Dendritic cell treated with granulocyte-macrophage colony-stimulating factor and Interleukin-4, amounts not matched to agents 40 ng/mL and 50 ng/mL, for 4 days (primary cell): ENCODE results near the gene GJC2.
"Not testable (repeated sequence)": the region's sequence is repeated elsewhere in the genome, so short reads cannot be mapped to it uniquely, and the experiment has no call there.

Experiments
- H3K27ac Mint-ChIP-seq: one replicate; pipeline ENCODE4 v1.8.0; 2022; ENCODE audit warnings: mild to moderate bottlenecking, mixed read lengths
- H3K27me3 Mint-ChIP-seq: one replicate; pipeline ENCODE4 v1.8.0; 2022; ENCODE audit warnings: mild to moderate bottlenecking, mixed read lengths
- H3K36me3 Mint-ChIP-seq: one replicate; pipeline ENCODE4 v1.8.0; 2022; ENCODE audit warnings: low read depth, mixed read lengths
- H3K4me1 Mint-ChIP-seq: one replicate; pipeline ENCODE4 v1.8.0; 2022; ENCODE audit warnings: low read depth, mixed read lengths
- H3K4me3 Mint-ChIP-seq: one replicate; pipeline ENCODE4 v1.8.0; 2022; ENCODE audit warnings: mild to moderate bottlenecking, moderate library complexity, mixed read lengths
- H3K9me3 Mint-ChIP-seq: one replicate; pipeline ENCODE4 v1.8.0; 2022; ENCODE audit warnings: mixed read lengths
- intact Hi-C: fragments of 100-400 bp; cut with micrococcal nuclease; formaldehyde crosslinking; loops from one replicate; pipeline ENCODE4 v1.15.0; 2022

GJC2 gene

DNA sequence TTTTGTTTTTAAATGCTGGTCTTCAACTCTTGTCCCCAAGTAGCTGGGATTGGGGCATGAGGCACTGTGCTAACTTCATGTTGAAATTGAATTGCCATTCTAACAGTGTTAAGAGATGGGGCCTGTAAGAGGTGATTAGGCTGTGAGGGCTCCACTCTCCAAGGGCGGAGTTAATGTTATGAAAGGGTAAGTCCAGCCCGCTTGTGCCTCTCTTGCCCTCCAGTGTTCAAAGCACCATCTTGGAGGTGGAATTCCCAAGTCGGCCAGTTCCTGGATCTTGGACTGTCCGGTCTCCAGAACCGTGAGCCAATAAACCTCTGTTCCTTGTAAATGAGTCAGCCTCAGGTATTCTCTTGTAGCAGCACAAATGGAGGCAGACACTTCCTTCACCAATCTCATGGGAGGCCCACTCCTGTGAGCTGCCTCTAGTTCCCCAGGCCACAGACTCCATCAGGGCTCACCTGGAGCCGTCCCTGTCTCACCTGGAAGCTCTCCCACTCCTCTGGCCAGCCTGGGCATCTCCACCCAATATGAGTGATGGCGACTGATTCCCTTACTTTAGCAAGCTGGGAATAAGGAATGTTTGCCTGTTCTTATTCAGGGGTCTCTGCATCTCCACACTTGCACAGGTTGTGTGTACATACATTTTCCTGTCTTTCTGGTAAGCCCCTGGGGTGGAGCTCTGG lies 31.4 kb downstream of the GJC2 start:
- Mint-ChIP-seq H3K4me1 (peaks cover 21% of the 10 kb centered on the region), H3K9me3 (no peaks in the 10 kb centered on the region), H3K27me3 (no peaks in the 10 kb centered on the region), H3K36me3 (peaks cover 8% of the 10 kb centered on the region), H3K4me3 (no peak overlapping the region), H3K27ac (no peak overlapping the region)
- intact Hi-C loops: no loop called here

- Mint-ChIP-seq H3K27ac (no peak overlapping the region), H3K36me3 (peaks cover 2% of the 10 kb centered on the region), H3K4me3 (no peak overlapping the region), H3K27me3 (no peaks in the 10 kb centered on the region), H3K4me1 (peaks cover 21% of the 10 kb centered on the region), H3K9me3 (no peaks in the 10 kb centered on the region)
- intact Hi-C loops: no loop called here
These were observed 31.9 kb downstream of the GJC2 start for GRCh38 chr1:228181645-228182034.

DNA sequence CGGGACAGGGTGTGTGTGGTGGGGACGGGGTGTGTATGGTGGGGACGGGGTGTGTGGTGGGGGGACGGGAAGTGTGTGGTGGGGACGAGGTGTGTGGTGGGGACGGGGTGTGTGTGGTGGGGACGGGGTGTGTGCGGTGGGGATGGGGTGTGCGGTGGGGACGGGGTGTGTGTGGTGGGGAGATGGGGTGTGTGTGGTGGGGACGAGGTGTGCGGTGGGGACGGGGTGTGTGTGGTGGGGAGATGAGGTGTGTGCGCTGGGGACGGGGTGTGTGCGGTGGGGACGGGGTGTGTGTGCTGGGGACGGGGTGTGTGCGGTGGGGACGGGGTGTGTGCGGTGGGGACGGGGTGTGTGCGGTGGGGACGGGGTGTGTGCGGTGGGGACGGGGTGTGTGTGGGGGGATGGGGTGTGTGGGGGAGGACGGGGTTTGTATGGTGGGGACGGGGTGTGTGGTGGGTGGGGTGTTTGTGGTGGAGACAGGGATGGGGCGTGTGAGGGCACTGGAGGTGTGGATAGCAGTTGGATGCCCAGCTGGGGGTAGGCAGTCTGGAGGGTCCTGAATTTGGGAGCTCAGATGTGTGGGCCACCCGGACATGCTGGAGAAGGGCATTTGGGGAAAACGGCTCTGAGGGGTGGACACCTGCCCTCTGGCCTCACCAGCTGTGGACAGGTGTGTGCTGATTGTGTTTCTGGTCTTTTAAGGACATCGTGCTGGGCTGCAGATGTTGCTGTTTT lies 32.7 kb downstream of the GJC2 start:
- Mint-ChIP-seq H3K4me3 (no peak overlapping the region), H3K27ac (no peak overlapping the region), H3K36me3 (no peaks in the 10 kb centered on the region), H3K27me3 (no peaks in the 10 kb centered on the region), H3K9me3 (no peaks in the 10 kb centered on the region), H3K4me1 (peaks cover 21% of the 10 kb centered on the region)
- intact Hi-C loops: no loop called here

- H3K36me3 Mint-ChIP-seq: no peaks in the 10 kb centered on the region
- no peak overlapping the region for H3K27ac Mint-ChIP-seq
- intact Hi-C loops: no loop called here
These were observed 34.4 kb downstream of the GJC2 start for GRCh38 chr1:228184152-228184551.

GRCh38 chr1:228185641-228185965 lies 35.9 kb downstream of the GJC2 start:
- H3K4me1 Mint-ChIP-seq: no peaks in the 10 kb centered on the region
- no peak overlapping the region for H3K27ac Mint-ChIP-seq
- no peaks in the 10 kb centered on the region for H3K36me3 Mint-ChIP-seq
- no peaks in the 10 kb centered on the region for H3K9me3 Mint-ChIP-seq
- intact Hi-C loops: no loop called here
- H3K4me3 Mint-ChIP-seq: no peak overlapping the region
- no peaks in the 10 kb centered on the region for H3K27me3 Mint-ChIP-seq

More at GRCh38 chr1:228184152-228184551, 34.4 kb downstream of the GJC2 start:
- H3K9me3 Mint-ChIP-seq: no peaks in the 10 kb centered on the region
- H3K4me3 Mint-ChIP-seq: no peak overlapping the region
- peaks cover 6% of the 10 kb centered on the region for H3K4me1 Mint-ChIP-seq
- H3K27me3 Mint-ChIP-seq: no peaks in the 10 kb centered on the region

DNA sequence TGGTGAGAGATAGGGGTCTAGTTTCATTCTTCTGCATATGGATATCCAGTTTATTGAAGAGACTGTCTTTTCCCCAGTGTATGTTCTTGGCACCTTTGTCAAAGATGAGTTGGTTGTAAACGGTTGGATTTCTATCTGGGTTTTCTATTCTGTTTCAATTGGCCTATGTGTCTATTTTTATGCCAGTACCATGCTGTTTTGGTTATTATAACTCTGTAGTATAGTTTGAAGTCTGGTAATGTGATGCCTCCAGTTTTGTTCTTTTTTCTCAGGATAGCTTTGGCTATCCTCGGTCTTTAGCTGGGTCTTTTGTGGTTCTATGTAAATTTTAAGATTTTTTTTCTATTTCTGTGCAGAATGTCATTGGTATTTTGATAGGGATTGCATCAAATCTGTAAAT lies 38.5 kb downstream of the GJC2 start:
- H3K27ac Mint-ChIP-seq, intact Hi-C loops, H3K27me3 Mint-ChIP-seq, H3K9me3 Mint-ChIP-seq, H3K36me3 Mint-ChIP-seq, H3K4me3 Mint-ChIP-seq, H3K4me1 Mint-ChIP-seq: not testable (repeated sequence)

GRCh38 chr1:228190182-228190581 lies 40.5 kb downstream of the GJC2 start:
- intact Hi-C loops: no loop called here
- Mint-ChIP-seq H3K27ac (no peak overlapping the region), H3K4me3 (no peak overlapping the region)

DNA sequence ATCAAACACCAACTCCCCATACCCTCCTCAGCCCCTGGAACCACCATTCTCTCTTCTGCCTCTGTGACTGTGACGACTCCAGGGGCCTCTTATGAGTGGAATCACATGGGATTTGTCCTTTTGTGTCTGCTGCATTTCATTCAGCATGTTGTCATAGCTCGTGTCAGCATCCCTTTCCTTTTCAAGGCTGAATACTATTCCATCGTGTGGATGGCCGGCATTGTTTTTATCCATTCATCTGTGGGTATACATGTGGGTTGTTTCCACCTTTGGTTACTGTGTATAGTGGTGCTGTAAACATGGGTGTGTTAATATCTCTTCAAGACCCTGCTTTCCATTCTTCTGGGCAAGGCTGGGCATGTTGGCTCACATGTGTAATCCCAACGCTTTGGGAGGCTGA lies 41.0 kb downstream of the GJC2 start:
- no peak overlapping the region for H3K27ac Mint-ChIP-seq
- no peak overlapping the region for H3K4me3 Mint-ChIP-seq
- no peaks in the 10 kb centered on the region for H3K27me3 Mint-ChIP-seq

More at GRCh38 chr1:228190182-228190581, 40.5 kb downstream of the GJC2 start:
- H3K36me3 Mint-ChIP-seq: no peaks in the 10 kb centered on the region
- H3K27me3 Mint-ChIP-seq: no peaks in the 10 kb centered on the region
- no peaks in the 10 kb centered on the region for H3K9me3 Mint-ChIP-seq
- no peaks in the 10 kb centered on the region for H3K4me1 Mint-ChIP-seq

DNA sequence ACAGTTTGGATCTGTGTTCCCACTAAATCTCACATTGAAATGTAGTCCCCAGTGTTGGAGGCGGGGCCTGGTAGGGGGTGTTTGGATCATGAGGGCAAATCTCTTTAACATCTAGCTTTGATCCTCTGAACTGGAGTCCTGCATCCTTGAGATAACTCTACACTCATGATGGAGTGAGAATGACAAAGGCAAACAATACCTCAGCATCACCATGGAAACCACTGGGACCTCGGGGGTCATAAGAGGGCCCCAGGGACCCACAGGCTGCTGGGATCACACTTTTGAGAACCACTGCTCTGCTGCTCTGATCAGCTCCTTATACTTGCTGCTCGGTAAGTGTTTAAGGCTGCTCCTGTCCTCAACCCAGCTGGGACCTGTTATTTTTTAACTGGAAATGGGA lies 44.7 kb downstream of the GJC2 start:
- no peak overlapping the region for H3K4me3 Mint-ChIP-seq
- peaks cover 7% of the 10 kb centered on the region for H3K36me3 Mint-ChIP-seq
- H3K4me1 Mint-ChIP-seq: no peaks in the 10 kb centered on the region
- H3K27ac Mint-ChIP-seq: no peak overlapping the region
- intact Hi-C loops: no loop called here
- peaks cover 22% of the 10 kb centered on the region for H3K9me3 Mint-ChIP-seq
- H3K27me3 Mint-ChIP-seq: no peaks in the 10 kb centered on the region

More for the DNA sequence above, 41.0 kb downstream of the GJC2 start:
- no peaks in the 10 kb centered on the region for H3K9me3 Mint-ChIP-seq
- intact Hi-C loops: no loop called here
- H3K36me3 Mint-ChIP-seq: no peaks in the 10 kb centered on the region
- no peaks in the 10 kb centered on the region for H3K4me1 Mint-ChIP-seq

GRCh38 chr1:228194921-228195812 lies 45.4 kb downstream of the GJC2 start:
- no peaks in the 10 kb centered on the region for H3K4me1 Mint-ChIP-seq
- H3K4me3 Mint-ChIP-seq: no peak overlapping the region
- no peak overlapping the region for H3K27ac Mint-ChIP-seq
- intact Hi-C loops: no loop called here
- H3K36me3 Mint-ChIP-seq: peaks cover 8% of the 10 kb centered on the region
- H3K27me3 Mint-ChIP-seq: no peaks in the 10 kb centered on the region
- H3K9me3 Mint-ChIP-seq: peaks cover 29% of the 10 kb centered on the region

- Mint-ChIP-seq H3K36me3 (peaks cover 8% of the 10 kb centered on the region), H3K27ac (no peak overlapping the region), H3K9me3 (peaks cover 34% of the 10 kb centered on the region), H3K27me3 (no peaks in the 10 kb centered on the region), H3K4me1 (no peaks in the 10 kb centered on the region), H3K4me3 (no peak overlapping the region)
- intact Hi-C loops: no loop called here
These were observed 47.9 kb downstream of the GJC2 start for GRCh38 chr1:228197555-228198147.

DNA sequence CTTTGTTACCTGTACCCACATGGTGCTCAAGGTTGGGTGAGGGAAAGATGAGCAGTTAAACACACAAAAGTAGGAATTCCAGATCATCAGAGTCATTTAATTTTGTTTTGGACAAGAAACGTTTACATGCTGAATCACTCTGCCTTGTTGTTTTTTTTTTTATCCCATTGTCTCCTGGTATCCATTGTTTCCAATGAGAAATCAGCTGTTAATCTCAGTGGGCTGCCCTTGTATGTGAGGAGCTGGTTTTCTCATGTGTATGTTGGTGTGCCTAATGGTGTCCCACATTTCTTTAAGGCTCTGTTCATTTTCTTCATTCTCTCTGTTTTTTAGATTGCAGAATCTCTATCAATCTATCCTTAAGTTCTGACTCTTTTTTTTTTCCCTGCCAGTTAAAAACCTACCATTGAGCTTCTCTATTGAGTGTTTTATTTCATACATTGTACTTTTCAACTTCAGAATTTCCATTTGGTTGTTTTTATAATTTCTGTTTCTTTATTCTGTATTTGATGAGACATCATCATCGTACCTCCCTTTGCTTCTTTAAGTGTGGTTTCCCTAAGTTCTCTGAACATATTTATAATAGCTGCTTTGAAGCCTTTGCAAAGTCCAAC lies 49.4 kb downstream of the GJC2 start:
- Mint-ChIP-seq H3K4me3 (no peak overlapping the region), H3K9me3 (peaks cover 34% of the 10 kb centered on the region), H3K36me3 (peaks cover 8% of the 10 kb centered on the region), H3K27me3 (no peaks in the 10 kb centered on the region), H3K27ac (no peak overlapping the region), H3K4me1 (no peaks in the 10 kb centered on the region)
- intact Hi-C loops: no loop called here

GRCh38 chr1:228204958-228205357 lies 55.2 kb downstream of the GJC2 start:
- H3K36me3 Mint-ChIP-seq: no peaks in the 10 kb centered on the region
- no peaks in the 10 kb centered on the region for H3K4me1 Mint-ChIP-seq
- H3K27me3 Mint-ChIP-seq: peaks cover 18% of the 10 kb centered on the region
- no peak overlapping the region for H3K27ac Mint-ChIP-seq
- H3K4me3 Mint-ChIP-seq: no peak overlapping the region
- intact Hi-C loops: no loop called here
- peaks cover 7% of the 10 kb centered on the region for H3K9me3 Mint-ChIP-seq
